Endothelial cell of umbilical vein (primary cell): ENCODE results near the gene MINDY4. TPM values are rescaled to one million over a fixed set of nuclear protein-coding genes. Genes with fewer than 3 reads are reported as not detected.

Source experiments
- BruUV-seq: library from RNA; stranded (reverse); fragments of 400-500 nt; replicated peaks from 2 replicates; lab custom pipeline; 2021; lab: Mats Ljungman, UMichigan
- CTCF ChIA-PET: fragments of 300-600, 350-600 bp; sonication (Branson Sonifier 250); formaldehyde crosslinking; loops from one replicate; lab custom pipeline; 2021; ENCODE audit warnings: antibody characterized with exemption, inconsistent platforms; lab: Charles Lee
- POLR2A ChIA-PET: fragments of 300-600, 350-600 bp; sonication (Branson Sonifier 250); formaldehyde crosslinking; loops from one replicate; lab custom pipeline; 2021; ENCODE audit warnings: antibody characterized with exemption, inconsistent platforms; lab: Charles Lee
- DNase-seq: peaks from one replicate; pipeline ENCODE4 v3.0.0-alpha.2; 2011; ENCODE audit warnings: low read depth, low spot score
- FAIRE-seq: peaks from 2 replicates; lab custom pipeline; 2011; peaks lifted over from hg19 to GRCh38; lab: Jason Lieb, UNC
- H2AFZ ChIP-seq: 2 replicates; pipeline ENCODE4 v1.6.0; 2012; ENCODE audit warnings: low read depth, low read length, control low read depth, inconsistent platforms
- H3K27ac ChIP-seq: 2 replicates; pipeline ENCODE4 v1.5.1; 2011; ENCODE audit warnings: low read depth, mild to moderate bottlenecking, control low read depth, low read length, moderate library complexity; ENCODE audit not compliant: insufficient read depth
- H3K27me3 ChIP-seq, 2 experiments: 2 replicates each; pipeline versions ENCODE4 v1.6.0 to v1.6.1; 2011; ENCODE audit warnings: low read length in 2 of 2, mixed read lengths in 1 of 2; ENCODE audit not compliant: control insufficient read depth in 2 of 2, insufficient read depth in 2 of 2
- H3K36me3 ChIP-seq, 2 experiments: 2 replicates in 1 of 2; 3 replicates in 1 of 2; pipeline ENCODE4 v1.5.1; 2011; ENCODE audit warnings: low read length in 2 of 2, mild to moderate bottlenecking in 1 of 2, moderate library complexity in 1 of 2; ENCODE audit not compliant: control insufficient read depth in 2 of 2, insufficient read depth in 2 of 2; ENCODE audit errors: extremely low read depth in 1 of 2
- H3K4me1 ChIP-seq: 3 replicates; pipeline ENCODE4 v1.5.1; 2011; ENCODE audit warnings: mild to moderate bottlenecking, low read length; ENCODE audit not compliant: control insufficient read depth, insufficient read depth; ENCODE audit errors: extremely low read depth
- H3K4me2 ChIP-seq: 2 replicates; pipeline ENCODE4 v1.6.1; 2011; ENCODE audit warnings: low read length, control low read depth, mixed read lengths; ENCODE audit not compliant: insufficient read depth
- H3K4me3 ChIP-seq, 3 experiments: fragments of 200-600 bp in 1 of 3; sonication (generic), shearing (Covaris generic) in 1 of 3; replicated peaks in 1 of 3; 2 replicates each; pipeline ENCODE4 v1.5.1; 2011 to 2016; ENCODE audit warnings: control low read depth in 3 of 3, low read length in 3 of 3, mild to moderate bottlenecking in 2 of 3, inconsistent platforms in 1 of 3, low read depth in 1 of 3, moderate library complexity in 1 of 3; ENCODE audit not compliant: insufficient read depth in 1 of 3
- H3K79me2 ChIP-seq: 2 replicates; pipeline ENCODE4 v1.6.0; 2012; ENCODE audit warnings: low read length, inconsistent platforms; ENCODE audit not compliant: control insufficient read depth, insufficient read depth
- H3K9ac ChIP-seq: replicated peaks from 2 replicates; pipeline ENCODE3; 2011; ENCODE audit warnings: low read length, control low read depth; ENCODE audit not compliant: insufficient read depth; ENCODE audit errors: extremely low read depth
- H3K9me1 ChIP-seq: replicated peaks from 3 replicates; pipeline ENCODE4 v1.6.0; 2011; ENCODE audit warnings: mild to moderate bottlenecking, low read length; ENCODE audit not compliant: control insufficient read depth, insufficient read depth; ENCODE audit errors: extremely low read depth
- H3K9me3 ChIP-seq: replicated peaks from 2 replicates; pipeline ENCODE4 v1.5.1; 2012; ENCODE audit warnings: low read length, inconsistent platforms; ENCODE audit not compliant: control insufficient read depth, insufficient read depth
- H4K20me1 ChIP-seq: replicated peaks from 2 replicates; pipeline ENCODE3; 2011; ENCODE audit warnings: mild to moderate bottlenecking, low read length; ENCODE audit not compliant: control insufficient read depth, insufficient read depth; ENCODE audit errors: extremely low read depth
- EZH2 ChIP-seq: IDR thresholded peaks from 2 replicates; pipeline ENCODE4 v1.6.1; 2012; ENCODE audit warnings: borderline replicate concordance, low read depth, mild to moderate bottlenecking, moderate library complexity, low read length, inconsistent platforms; ENCODE audit not compliant: severe bottlenecking
- GATA2 ChIP-seq: IDR thresholded peaks from 2 replicates; pipeline ENCODE4 v1.7.0; 2011; ENCODE audit warnings: low read depth, mild to moderate bottlenecking, moderate library complexity, mixed read lengths, low read length; ENCODE audit not compliant: insufficient read length, insufficient read depth
- POLR2A ChIP-seq: IDR thresholded peaks from 2 replicates; pipeline ENCODE4 v1.6.1; 2012; ENCODE audit warnings: low read depth, mild to moderate bottlenecking, control low read depth, low read length
- POLR2AphosphoS5 ChIP-seq: IDR thresholded peaks from 2 replicates; pipeline ENCODE4 v1.6.1; 2012; ENCODE audit warnings: low read depth, mild to moderate bottlenecking, control low read depth, low read length, moderate library complexity; ENCODE audit not compliant: insufficient read depth
- dilution Hi-C: fragments of 300-500 bp; cut with MboI; formaldehyde crosslinking; loops from one replicate; pipeline ENCODE4 v1.15.0; 2019; ENCODE audit warnings: low sequenced_read_pairs; ENCODE audit not compliant: extremely low pct_ligation_motif_present
- intact Hi-C: fragments of 100-400 bp; cut with micrococcal nuclease; formaldehyde crosslinking; loops from one replicate; pipeline ENCODE4 v1.10.0; 2022
- polyA plus RNA-seq, 4 experiments: library from polyadenylated mRNA; depleted of rRNA in 3 of 4; stranded (reverse) in 3 of 4; unstranded in 1 of 4; fragments of >200 nt; gene quantifications; 2 replicates each; pipeline versions ENCODE4 v1.2.1 to v1.2.3, GENCODE V29; 2011 to 2012; ENCODE audit warnings: missing spikeins in 1 of 4
- total RNA-seq: library from RNA; stranded (reverse); gene quantifications from 2 replicates; pipeline ENCODE4 v1.2.3, GENCODE V29; 2021
- TF ChIP-seq, protein P1 (sequence below), 2 donors: IDR thresholded peaks; 1 replicate in 1 of 2; 2 replicates in 1 of 2; pipeline ENCODE4 v1.5.1; 2011; ENCODE audit warnings: low read length in 2 of 2, mild to moderate bottlenecking in 2 of 2, moderate library complexity in 2 of 2, control low read depth in 1 of 2, inconsistent platforms in 1 of 2, low read depth in 1 of 2; ENCODE audit not compliant: insufficient read depth in 1 of 2; ENCODE audit errors: extremely low read depth in 1 of 2

Gene MINDY4
- total and polyA plus RNA-seq, 2 donors (not counting 3 experiments of a cell fraction or from before 2014, with no cell fraction given): 2.2 to 4.7 TPM

DNA sequence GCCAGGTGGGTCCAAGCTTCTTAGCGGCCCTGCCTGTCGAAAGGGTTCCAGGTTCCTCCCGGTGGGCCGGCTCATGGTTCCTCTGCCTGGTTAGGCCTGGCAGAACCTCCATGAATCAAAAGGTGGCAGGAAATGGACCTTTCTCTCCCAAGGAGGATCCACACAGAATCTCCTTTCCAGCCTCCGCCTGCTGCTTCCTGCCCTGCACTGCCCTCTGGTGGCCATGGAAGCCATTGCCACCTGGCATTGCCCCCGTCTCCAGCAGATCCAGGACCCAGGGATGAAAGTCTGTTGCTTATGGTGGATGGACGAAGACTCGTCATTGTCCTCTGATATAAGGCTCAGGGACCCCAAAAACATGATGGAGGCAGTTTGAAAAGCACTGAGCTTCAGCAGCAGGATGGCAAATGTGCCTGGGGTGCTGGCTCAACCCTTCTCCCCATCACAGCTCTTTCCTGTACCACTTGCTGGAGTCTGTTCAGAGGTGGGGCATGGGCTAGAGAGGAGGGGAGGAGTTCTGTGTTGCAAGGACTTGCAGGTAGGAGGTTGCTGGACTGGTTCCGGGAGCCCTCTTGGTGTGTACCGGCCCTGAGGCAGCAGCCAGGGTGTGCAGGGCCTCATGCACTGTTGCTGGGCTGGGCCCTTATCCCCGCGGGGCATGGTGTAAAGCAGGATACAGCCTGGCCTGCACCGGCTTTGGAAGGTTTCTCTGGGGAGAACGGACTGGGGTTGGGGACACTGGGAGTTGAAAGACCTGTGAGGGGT lies 30.6 kb upstream of the MINDY4 start:
- no TSS peak for BruUV-seq
- no peak overlapping the region for H3K4me2 ChIP-seq
- H3K4me1 ChIP-seq: no peaks in the 10 kb centered on the region
- DNase-seq (peak; percentile 58), FAIRE-seq (peak; percentile 87)
- dilution Hi-C loops: no loop called here
- no peaks in the 10 kb centered on the region for H4K20me1 ChIP-seq
- H3K9me3 ChIP-seq: no peaks in the 10 kb centered on the region
- no peak overlapping the region for H2AFZ ChIP-seq
- intact Hi-C loops: loop anchor here (1.0 to 5.0 kb wide), 5 partner anchors 58 to 463 kb away; partner anchors contain the start of gene CRHR2
- no peak for TF ChIP-seq EZH2
- TF ChIP-seq POLR2AphosphoS5: no peak
- TF ChIP-seq GATA2: no peak
- no peak for TF ChIP-seq POLR2A
- TF ChIP-seq, protein P1, sequence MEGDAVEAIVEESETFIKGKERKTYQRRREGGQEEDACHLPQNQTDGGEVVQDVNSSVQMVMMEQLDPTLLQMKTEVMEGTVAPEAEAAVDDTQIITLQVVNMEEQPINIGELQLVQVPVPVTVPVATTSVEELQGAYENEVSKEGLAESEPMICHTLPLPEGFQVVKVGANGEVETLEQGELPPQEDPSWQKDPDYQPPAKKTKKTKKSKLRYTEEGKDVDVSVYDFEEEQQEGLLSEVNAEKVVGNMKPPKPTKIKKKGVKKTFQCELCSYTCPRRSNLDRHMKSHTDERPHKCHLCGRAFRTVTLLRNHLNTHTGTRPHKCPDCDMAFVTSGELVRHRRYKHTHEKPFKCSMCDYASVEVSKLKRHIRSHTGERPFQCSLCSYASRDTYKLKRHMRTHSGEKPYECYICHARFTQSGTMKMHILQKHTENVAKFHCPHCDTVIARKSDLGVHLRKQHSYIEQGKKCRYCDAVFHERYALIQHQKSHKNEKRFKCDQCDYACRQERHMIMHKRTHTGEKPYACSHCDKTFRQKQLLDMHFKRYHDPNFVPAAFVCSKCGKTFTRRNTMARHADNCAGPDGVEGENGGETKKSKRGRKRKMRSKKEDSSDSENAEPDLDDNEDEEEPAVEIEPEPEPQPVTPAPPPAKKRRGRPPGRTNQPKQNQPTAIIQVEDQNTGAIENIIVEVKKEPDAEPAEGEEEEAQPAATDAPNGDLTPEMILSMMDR (IDR thresholded peaks at IDR 0.05; ENCODE audit: extremely low read depth in 1 of 2, insufficient read depth in 1 of 2, low read depth in 1 of 2, low read length in 2 of 2): peak; percentile 94 to 98
- POLR2A ChIA-PET: no interaction called here
- CTCF ChIA-PET: interaction anchor here (0.8 to 3.7 kb wide), 18 partner anchors 8 to 576 kb away, joined by 3 to 25 read pairs (median 4); no protein-coding TSS in a partner anchor
- H3K79me2 ChIP-seq: no peaks in the 10 kb centered on the region
- no peaks in the 10 kb centered on the region for H3K9me1 ChIP-seq
- no peak overlapping the region for H3K4me3 ChIP-seq
- no peak overlapping the region for H3K27ac ChIP-seq
- H3K27me3 ChIP-seq: peaks cover 3 to 4% of the 10 kb centered on the region in 2 experiments
- no peak overlapping the region for H3K9ac ChIP-seq
- H3K36me3 ChIP-seq: no peaks in the 10 kb centered on the region
